GM18858 (cell line): Measurements from ENCODE around the gene ATP1A4.
"Not testable (repeated sequence)": the region's sequence is repeated elsewhere in the genome, so short reads cannot be mapped to it uniquely, and the experiment has no call there.

Experiments
- ATAC-seq: cut with Tn5 transposase; IDR thresholded peaks from one replicate; pipeline ENCODE4 v1.9.1; 2021; ENCODE audit not compliant: unreplicated experiment

ATP1A4 gene

DNA sequence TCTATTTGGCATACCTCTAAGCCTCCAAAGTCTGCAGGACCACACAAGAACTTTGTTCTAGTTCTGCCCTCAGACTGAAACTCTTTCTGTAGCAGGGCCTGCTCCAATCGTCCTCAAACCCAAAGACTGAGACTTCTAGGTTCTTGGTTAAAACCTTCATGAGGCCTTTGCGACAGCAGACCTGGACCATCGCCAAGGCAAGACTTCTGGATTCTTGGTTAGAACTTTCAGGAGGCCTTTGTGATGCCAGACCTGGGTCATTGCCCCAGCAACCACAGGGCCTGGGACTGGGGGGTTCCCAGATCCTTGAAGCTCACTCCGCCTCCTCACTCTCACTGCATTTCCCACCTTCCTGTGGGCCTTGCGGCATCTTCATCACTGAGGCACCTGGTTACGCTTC lies at the start of gene ATP1A4:
Gene ATP1A4, plus strand, starts transcription at position 301 of the 400 bp plus-strand sequence. CDS start 438 bp downstream, outside the sequence.
- ATAC-seq, result no peak

DNA sequence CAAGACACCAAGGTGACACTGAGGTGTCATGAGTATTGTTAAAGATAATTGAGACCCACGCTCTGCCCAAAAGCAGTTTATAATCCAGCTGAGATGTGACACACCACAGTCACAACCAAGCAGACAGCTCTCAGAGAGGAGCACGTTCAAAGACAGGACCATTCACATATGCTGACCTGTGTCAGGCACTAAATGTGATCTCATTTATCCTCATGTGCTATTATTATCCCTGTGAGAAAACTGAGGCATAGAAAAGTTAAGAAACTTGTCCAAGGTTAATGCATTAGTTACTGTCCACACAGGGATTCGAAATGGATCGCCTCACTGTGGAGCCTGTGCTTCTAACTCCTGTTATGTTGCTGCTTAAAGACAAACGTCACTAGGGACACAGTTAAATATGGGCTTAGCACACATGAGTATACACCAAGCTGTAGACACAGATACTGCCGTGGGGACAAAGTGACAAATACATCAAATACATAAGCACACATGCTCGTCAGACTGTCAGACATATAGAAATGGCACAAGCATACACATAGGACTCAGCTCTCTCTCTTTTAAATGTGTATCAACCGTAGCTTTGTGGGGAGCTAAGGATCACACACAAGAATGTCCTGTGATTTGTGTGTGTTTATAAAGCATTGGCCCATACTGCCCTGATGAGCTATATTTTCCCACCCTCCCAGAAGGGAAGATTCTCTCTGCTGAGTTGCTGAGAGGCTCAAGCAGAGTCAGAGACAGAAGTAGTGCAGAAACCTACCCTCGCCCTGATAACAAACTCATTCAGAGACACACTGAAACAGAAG lies 49.5 kb upstream of the ATP1A4 start:
- ATAC-seq, result no peak

DNA sequence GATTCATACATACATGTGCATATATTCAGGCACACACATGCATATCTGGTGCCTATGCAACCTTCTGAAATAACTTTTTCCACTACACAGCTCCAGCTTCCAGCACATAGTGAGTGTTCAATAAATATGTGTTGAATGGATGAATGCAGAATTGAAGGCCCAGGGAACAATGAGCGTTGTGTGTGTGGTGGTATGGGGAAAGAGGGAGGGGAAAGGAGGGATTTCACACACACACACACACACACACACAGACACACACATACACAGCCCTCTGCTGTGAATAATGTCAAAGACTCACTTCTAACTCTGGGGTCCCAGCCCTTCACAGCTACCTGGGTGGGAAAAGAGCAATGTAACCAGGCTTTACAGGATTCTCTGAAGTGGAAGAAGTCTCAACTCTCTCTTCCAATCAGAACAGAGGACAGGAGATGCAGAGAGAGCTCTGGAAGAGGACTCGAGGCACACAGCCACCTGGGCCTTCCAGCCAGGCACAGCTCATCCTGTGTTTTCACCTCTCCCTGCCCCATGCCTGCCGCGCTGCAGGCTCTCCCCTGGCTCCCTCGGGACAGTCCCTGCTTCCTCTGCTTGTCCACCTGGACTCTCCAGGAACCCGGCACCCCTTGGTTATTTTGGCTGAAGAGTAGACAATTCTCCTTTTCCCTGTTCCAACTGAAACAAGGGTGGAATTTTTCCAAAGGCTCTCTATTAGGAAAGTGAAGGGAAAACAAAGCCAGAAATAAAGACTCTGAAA lies 47.6 kb upstream of the ATP1A4 start:
- no peak for ATAC-seq

DNA sequence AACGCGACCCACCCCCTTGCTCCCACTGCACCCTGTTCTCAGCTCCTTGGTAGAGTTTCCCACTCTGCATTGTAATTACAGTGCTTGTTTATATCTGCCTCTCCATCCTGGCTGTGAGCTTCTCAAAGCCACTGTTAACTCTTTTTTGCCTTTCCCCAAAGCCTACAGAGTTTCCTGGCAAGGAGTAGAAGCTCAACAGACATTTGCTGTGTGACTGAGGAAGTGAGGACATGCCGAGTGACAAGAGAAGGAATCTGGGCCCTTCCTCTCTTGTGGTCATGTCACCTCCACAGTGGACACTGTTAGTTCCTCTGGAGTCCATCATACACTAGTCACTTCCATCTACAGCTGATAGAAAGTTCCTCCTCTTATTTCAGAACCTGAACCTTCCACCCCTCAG lies 46.9 kb upstream of the ATP1A4 start:
- no peak for ATAC-seq

DNA sequence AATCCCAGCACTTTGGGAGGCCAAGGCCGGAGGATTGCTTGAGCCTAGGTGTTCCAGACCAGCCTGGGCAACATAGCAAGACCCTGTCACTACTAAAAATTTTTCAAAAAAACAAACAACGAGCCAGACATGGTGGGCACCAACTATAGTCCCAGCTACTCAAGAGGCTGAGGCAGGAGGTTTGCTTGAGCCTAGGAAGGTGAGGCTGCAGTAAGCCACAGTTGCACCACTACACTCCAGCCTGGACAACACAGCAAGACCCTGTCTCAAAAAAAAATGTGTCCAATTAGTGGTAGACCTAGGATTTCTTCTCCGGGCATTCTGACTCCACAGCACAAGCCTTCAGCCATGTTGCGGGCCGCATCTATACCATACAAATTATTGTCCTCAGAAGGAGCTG lies 46.2 kb upstream of the ATP1A4 start:
- ATAC-seq, result no peak

DNA sequence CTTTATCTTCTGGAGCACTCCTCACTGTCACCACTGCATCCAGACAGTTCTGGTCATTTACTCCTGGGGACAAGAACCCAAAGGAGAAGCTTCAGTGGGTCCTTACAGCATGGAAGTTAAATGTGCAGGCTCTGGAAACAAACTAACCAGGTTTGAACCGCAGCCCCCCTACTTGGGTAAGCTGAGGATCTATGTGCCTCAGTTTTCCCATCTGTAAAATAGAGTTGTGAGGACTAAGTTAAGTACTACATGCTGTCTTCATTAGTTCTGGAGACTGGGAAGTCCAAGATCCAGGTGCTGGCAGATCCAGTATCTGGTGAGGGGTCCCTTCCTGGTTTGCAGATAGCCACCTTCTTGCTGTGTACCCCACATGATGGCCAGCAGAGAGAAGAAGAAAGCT lies 43.9 kb upstream of the ATP1A4 start:
- no peak for ATAC-seq

DNA sequence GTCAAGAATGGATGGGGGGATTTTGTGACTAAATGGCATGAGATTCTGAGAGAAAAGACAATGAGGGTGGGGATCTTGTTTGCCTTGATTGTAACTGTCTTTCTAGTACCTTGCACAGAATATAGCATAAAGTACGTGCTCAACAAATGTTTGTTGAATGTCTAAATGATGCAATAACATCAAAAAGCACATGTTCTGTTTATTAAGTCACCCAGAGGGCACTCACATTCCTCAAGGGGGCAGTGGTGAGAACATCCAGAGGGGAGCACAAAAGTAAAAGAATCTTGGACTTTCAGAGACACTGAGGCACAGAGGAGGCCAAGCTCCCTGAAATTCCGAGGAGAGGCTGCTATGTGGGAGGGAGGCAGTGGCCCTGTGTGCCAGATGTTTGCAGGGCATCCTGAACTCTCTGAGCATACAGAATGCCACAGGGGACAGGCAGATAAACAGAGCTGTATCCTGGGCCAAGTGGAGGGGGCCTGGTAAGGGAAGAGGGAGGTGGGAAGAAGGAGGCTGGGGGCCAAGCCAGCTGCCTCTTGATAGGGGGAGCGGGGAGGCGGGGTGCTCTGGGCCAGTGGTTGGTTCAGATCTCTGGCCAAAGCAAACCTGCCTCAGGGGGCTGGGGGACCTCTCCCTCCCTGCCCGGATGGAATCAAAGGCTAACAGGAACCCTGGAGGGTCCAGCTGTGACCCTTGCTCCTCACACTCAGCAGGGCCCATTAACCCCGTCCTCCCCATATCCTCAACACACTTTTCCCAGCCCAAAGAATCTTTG lies 42.3 kb upstream of the ATP1A4 start:
- ATAC-seq, result no peak

DNA sequence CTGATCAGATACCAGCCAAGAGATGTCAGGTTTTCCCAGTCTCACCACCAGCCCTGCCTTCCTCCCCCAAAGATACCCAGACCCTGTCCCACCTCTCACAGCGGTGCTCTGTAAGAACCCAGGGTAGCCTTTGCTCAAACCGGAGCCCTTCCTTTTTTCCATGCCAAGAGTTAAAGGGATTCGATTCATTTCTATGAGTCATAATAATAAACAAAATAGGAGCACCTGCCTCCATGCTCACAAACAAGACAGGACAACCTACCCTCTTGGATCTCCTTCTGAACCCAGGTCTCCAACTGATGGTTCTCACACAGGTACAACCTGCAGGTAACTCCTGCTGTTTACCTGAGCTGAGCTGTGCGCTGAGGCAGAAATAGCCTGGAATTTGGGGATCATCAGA lies 41.7 kb upstream of the ATP1A4 start:
- ATAC-seq, result no peak

DNA sequence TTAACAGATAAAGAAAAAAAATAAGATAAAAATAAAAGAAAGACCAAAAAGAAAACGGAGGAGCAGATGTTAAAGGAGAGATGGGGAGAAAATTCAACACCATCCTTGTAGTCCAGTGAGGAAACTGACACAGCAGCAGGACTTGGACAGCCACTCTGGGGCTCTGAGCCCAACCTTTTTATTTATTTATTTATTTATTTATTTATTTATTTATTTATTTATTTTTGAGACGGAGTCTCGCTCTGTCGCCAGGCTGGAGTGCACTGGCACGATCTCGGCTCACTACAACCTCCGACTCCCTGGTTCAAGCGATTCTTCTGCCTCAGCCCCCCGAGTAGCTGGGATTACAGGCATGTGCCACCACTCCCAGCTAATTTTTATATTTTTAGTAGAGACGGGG lies 39.9 kb upstream of the ATP1A4 start:
- ATAC-seq, result not testable (repeated sequence)

DNA sequence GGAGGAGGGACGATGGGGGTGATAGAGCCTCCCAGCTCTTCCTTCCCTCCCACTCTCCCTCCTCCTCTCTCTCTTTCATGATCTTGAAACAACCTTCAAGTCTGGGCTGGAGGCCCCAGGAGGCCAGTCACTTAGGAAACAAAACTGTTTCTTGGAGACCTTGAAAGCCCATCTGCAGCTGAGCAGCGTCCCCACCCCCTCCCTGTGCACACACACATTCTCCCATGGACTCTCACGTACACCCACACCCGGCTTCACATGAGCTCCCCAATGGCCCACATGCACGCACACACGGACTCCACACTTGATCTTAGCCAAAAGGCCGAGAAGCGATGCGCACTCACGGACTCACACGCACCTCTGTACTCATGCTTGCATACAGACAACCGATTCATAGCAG lies 39.0 kb upstream of the ATP1A4 start:
- no peak for ATAC-seq

DNA sequence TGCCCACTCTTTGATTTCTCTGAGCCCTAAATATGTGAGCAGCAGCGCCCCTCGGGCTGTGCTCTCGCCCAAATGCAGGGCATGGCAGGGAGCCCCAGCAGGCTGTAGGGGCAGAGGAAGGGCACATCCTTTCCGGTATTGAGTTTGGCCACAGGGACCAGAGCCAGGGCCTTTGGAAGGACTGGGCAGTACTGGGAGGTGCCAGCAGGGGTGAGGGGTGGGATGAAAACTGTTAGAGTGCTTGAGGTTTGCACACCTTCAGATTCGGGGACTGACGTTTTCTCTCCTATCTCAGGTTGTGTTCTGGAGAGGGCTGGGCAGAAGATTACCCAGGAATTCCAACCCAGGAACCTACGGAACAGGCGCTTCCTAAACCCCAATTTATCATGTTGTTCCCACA lies 38.0 kb upstream of the ATP1A4 start:
- ATAC-seq, result no peak

DNA sequence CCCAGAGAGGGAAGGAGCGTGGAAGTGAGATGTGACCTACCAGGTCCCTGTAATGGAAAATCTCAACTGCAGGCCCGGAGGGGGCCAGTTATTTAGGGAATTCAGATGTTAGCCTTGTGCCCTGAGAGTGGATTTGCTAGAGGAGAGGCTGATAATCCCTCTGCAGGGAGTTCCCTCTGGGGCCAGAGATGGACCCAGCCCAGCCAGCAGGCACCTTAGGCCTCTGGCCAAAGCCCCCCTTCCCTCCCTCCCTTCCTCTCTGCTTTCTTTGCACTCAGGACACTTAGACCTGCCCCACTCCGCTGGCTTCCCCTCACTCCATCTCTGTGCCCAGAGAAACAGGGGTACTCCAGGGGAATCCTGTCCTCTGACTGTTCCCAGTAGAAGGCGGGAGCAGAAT lies 37.3 kb upstream of the ATP1A4 start:
- ATAC-seq, result no peak

DNA sequence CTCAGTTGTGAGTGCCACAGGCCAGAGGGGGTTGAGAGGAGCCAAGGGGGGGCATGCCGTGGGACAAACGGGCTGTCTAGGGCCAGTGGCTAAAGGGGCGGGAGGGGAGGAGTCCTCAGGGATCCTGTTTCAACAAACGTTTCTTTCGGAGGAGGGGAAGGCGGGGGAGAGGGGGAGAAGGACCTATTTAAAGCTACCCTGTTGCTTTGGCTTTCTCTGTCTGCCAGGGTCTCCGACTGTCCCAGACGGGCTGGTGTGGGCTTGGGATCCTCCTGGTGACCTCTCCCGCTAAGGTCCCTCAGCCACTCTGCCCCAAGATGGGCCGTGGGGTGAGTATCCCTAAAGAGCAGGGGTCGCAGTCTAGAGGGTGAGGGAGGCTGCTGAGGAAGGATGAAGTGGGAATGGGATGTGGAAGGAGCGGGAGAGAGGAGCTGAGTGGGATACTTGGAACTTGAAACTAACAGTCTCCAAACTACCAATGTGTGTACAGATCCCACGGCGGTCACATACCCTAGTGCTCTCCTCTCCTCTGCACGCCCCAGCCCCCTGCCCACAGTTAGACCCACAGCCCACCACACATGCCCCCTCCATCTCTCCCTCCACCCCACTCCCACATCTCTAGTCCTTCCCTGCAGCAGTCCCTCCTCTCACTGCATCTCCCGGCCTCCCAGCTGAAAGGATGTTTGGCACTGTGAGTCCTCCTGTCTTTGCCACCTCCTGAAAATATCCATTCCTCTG lies 35.7 kb upstream of the ATP1A4 start, which contains the start of gene ATP1A2:
Gene ATP1A2, plus strand, starts transcription at position 215 of the 738 bp plus-strand sequence. Its CDS starts 103 bp downstream, at position 318.
- no peak for ATAC-seq

DNA sequence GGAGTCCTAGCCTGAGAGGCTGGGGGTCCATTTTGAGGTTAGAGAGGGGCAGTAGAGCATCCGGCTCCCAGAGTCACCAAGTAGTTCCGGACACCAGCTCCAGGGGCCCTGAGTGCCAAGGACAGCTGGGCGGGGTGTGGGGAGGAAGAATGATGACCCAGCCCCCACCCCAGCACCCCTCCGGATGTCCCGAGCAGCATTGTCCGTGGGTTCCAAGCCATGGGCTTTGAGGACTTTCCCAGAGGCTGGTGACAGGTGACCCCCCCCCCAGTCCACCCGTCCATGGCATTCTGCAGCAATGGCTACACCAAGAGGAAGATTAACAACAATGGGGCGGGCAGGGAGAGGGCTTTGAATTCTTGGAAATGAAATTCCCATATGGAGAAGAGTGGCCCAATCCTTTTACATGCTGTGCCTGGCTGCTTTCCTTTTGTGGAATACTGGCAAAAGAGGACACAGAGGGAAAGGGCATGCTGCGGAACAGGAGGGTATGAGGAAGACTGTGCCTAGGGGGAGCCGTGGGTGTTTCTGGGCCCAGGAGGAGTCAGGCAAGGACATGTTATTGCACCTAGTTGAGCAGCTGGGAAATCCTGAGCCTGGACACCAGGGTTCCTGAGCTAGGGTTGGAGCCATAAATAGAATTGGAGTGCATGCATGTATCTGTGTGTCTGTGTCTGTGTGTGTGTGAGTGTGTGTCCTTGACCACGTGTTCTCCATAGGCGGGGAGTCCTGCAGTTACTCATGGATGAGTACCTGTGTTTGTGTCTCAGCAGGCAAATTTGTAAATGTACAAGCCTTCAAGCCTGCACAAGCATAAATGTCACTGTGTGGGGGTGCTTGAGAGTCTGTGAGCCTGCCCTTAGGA lies 34.9 kb upstream of the ATP1A4 start:
- ATAC-seq, result no peak

DNA sequence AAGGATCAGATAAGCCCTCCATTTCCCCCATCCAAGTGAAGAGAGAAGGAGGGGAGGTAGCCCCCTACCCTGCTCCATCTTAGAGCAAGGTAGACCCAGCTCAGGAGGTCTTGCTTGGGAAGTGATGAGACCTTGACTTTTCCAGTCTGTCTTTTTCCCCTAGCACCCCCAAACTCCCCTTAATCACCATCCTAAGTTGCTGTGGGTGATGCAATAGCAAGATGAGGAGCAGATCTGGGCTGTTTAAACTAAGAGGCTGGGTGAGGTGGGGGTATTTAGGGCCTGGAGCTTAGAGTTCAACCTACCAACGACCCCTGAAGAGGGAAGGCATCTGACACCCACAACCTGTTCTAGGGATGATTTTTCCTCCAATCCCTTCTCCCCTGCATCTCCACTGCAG lies 34.1 kb upstream of the ATP1A4 start:
- ATAC-seq, result no peak

DNA sequence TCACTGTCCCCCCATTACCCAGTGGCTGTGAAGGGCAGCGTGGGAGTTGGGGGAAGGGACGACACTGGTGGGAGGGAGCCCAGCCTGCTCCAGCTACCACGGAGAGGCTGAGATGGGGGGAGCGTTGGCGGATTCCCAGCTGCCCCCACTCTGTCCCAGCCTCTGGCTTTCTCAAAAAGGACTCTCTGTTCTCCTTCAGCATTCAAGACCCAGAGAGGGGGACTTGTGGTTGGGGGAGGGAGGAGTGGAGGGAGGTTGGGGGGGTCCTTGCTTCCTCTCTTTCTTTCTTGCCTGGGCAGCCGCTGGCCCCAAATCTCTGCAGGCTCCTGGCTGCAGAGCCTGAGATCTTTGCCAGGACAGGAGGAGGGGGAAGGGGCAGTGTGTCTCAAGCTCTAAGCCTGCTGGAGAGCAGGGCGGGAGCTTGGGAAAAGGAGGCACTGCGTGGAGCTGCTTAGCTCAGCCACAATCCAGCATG lies 33.7 kb upstream of the ATP1A4 start:
- no peak for ATAC-seq

DNA sequence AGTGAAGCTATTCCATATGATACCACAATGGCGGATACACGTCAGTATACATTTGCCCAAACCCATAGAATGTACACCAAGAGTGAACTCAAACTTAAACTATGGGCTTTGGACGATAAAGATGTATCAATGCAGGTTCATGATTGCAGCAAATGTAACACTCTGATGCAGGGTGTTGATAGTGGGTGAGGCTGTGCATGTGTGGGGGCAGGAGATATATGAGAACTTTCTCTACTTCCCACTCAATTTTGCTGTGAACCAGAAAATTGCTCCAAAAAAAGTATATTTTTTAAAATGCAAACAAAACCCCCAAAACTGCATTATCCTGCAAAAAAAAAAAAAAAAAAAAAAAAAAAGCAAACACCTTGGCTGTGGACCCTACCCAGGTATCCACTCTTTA lies 32.5 kb upstream of the ATP1A4 start:
- ATAC-seq, result no peak

DNA sequence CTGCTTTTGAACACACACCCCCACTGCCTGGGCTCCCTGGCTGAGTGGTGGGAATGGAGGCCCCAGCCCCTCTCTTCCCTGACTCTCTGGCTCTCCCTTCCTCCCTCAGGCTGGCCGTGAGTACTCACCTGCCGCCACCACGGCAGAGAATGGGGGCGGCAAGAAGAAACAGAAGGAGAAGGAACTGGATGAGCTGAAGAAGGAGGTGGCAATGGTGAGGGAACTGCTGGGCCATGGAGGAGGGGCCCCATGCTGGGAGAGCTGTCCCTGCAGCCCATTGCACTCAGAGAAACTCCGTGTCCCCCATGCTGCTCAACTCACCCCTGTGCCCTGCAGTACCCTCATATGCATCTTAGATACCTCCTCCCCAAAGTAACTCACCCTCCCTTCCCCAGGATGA lies 30.6 kb upstream of the ATP1A4 start:
- no peak for ATAC-seq

DNA sequence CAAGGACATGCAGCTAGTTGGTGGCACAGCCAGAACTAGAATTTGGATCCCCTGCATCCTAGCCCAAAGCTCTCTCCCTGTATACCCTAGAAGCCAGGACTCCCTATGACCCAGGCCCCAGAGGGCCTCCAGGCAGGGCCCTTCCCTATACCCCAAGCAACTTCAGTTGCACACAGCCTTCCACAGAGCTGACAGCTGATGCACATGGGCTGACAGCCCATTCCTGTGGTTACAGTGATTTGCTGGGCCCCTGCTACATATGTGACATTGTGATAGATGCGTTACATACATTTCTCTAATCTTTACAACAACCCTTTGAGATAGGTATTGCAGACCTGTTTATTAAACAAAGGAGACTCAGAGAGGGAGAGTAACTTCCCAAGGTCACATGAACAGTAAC lies 30.0 kb upstream of the ATP1A4 start:
- ATAC-seq, result no peak

DNA sequence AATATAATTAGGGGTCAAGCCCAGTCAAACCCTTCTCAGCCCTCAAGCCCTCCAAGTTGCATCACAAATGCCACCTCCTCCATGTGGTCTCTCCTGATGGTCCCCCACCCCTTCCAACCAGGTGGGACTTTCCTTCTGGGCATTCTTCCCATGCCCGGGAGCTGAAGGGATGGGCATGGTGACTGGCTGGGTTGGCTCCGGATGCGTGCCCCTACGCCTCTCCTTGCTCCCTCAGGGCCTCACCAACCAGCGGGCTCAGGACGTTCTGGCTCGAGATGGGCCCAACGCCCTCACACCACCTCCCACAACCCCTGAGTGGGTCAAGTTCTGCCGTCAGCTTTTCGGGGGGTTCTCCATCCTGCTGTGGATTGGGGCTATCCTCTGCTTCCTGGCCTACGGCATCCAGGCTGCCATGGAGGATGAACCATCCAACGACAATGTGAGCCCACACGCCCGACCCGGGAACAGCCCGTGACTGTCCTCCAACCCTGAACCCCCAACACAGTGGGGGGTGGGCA lies 28.4 kb upstream of the ATP1A4 start:
- no peak for ATAC-seq
